AG20443 (cell line): ENCODE results near the gene ZKSCAN4.

Source experiments
- DNase-seq: peaks from one replicate; pipeline ENCODE4 v3.0.0; 2012; ENCODE audit warnings: low spot score, mixed read lengths

The ZKSCAN4 gene

GRCh38 chr6:28208111-28208659, 43.9 kb downstream of the ZKSCAN4 start:
- no peak for DNase-seq

DNA sequence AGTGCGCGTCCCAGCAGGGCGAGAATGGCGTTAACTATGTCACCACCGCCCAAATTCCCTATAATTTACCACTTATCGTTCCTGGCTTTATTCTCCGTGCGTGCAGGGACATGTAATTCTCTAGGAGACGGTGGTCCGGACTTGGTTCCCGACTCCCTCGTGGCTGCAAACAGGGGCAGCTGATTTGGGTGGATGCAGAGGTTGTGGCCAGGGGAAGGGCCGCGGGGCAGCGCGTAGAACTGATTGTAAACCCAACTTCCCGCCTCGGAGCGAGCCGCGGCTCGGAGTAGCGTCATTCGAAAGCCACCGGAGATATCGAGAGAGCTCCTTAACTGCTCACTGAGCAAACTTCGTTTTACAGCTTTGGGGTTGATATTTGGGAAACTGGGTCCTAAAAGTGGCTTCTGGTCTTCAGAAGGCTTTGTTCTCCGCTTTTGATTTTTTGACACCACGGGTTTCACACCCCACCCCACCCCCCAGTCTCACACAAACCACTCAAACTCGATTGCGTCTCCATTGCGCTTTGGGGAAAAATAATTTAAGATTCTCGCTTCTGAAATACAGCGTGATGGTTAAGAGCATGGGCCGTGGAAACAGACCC, 44.5 kb downstream of the ZKSCAN4 start:
- DNase-seq = peak; percentile 53

DNA sequence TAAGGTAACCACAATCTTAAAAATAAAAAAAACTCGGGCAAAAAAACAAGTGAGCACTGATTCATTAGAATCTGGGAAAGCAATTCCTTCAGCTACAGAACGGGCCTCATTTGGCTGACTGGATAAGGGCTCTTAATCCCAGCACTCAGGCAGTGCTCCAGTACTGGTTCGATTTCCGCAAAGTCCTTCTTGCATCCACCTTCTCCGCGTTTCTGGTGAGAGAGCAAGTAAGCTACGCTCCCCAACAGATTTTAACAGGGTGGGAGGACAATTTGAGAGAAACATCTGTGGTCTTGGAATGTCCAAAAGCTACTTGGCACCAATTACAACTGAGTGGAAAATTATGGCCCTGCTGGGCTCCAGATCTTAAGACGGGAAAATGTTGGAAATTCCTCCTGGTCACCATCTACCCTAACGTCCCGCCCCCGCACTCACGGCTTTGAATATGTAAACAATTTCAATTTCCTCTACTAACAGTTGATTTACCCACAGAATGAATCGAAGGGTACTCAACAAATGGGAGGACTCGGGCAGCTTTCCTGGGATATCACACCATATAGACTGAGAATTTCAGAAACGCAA, 45.0 kb downstream of the ZKSCAN4 start:
- DNase-seq = peak; percentile 18

GRCh38 chr6:28206527-28206926, 45.5 kb downstream of the ZKSCAN4 start:
- no peak for DNase-seq

DNA sequence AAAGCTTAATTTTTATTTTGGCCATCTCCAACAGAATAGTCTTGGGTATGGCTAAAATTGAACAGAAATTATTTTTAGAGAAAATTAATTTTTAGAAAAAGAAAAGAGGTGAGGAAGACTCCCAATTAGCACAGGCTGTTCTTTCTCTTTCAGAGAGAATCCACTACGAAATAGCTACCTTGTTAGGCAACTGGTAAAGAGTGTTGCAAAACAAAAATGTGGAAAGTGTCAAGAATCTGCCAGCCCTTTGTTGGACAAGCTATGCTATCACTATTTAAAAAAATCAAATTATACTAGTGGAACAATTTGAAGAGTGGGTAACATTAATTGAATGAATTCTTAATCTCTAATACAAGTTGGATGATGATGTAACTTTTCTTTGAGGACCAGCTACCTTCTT, 46.2 kb downstream of the ZKSCAN4 start:
- DNase-seq = no peak

DNA sequence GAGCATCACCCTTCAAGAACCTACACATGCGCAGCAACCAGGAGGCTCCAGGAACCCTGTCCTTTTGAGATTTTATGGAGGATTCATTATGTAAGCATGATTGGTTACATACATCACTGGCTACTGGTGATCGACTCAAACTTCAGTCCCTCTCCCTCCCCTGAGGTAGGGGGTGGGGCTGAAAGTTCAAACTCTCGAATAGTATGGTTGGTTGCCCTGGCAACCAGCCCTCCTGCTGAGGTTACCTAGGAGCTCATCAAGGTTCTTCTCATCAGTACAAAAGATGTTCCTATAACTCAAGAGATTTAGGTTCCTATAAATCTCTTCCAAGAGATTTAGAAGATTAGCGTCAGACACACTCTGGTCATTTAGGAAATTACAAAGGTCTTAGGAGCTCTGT, 48.9 kb downstream of the ZKSCAN4 start:
- no peak for DNase-seq

DNA sequence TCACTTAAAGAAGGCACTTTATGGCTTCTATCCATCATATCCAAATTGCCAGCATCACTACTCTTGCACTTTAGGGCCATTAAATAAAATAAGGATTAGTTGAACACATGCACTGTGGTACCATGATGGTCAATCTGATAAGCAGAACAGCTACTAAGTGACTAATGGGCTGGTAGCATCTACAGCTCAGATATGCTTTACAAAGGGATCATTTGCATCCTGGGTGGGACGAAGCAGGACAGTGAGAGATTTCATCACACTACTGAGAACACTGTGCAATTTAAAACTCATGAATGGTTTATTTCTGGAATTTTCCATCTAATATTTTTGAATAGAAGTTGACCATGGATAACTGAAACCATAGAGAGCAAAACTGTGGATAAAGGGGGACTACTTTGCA, 52.0 kb downstream of the ZKSCAN4 start:
- no peak for DNase-seq
